ENCODE results near the gene EBLN2.

GRCh38 chr3:73081140-73081539, 19.7 kb downstream of the EBLN2 start:
- TF ChIP-seq POLR2A (IDR thresholded peaks at IDR 0.05) = no peak
- no peak for TF ChIP-seq EP300 (IDR thresholded peaks at IDR 0.05)
- no peak for TF ChIP-seq CTCF (IDR thresholded peaks at IDR 0.05)
- no peak for TF ChIP-seq POLR2AphosphoS5 (IDR thresholded peaks at IDR 0.05)

Measured in stomach (tissue), 4 donors.